Measurements from ENCODE around the gene AP3B1.
"Not testable (repeated sequence)": the region's sequence is repeated elsewhere in the genome, so short reads cannot be mapped to it uniquely, and the experiment has no call there.

Gene AP3B1

GRCh38 chr5:78062645-78063044, 231.9 kb downstream of the AP3B1 start:
- no peak for DNase-seq

DNA sequence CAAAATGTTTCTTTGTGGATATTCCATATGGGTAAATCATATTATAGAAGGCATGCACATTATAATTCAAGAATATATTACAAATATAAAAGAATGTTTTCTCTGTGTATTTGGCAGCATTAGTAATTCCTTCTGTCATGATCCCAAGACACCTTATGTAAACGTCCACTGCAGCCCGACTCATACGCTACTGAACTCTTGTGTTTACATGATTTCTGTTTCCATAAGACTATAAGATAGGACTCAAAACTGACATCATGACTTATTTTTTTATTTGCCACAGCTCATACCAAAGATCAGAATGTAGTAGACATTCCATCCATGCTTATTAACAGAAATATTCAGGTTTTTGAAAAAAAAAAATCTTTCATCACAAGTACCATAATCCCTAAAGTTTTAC, 234.1 kb downstream of the AP3B1 start:
- DNase-seq, result no peak

- DNase-seq, result no peak
These were observed 235.9 kb downstream of the AP3B1 start for GRCh38 chr5:78058625-78059024.

GRCh38 chr5:78056901-78057514, 237.5 kb downstream of the AP3B1 start:
- no peak for DNase-seq

- no peak for DNase-seq
These were observed 238.4 kb downstream of the AP3B1 start for GRCh38 chr5:78056053-78056452.

GRCh38 chr5:78050888-78051287, 243.6 kb downstream of the AP3B1 start:
- DNase-seq, result no peak

DNA sequence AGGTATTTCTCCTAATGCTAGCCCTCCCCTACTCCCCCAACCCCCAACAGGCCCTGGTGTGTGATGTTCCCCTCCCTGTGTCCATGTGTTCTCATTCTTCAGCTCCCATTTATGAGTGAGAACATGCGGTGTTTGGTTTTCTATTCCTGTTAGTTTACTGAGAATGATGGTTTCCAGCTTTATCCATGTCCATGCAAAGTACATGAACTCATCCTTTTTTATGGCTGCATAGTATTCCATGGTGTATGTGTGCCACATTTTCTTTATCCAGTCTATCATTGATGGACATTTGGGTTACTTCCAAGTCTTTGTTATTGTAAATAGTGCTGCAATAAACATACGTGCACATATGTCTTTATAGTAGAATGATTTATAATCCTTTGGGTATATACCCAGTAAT, 247.7 kb downstream of the AP3B1 start:
- not testable (repeated sequence) for DNase-seq

GRCh38 chr5:78046006-78046405, 248.5 kb downstream of the AP3B1 start:
- DNase-seq, result no peak

GRCh38 chr5:78041805-78042204, 252.7 kb downstream of the AP3B1 start:
- no peak for DNase-seq

GRCh38 chr5:78025540-78025939, 269.0 kb downstream of the AP3B1 start:
- DNase-seq, result no peak

GRCh38 chr5:78019744-78020143, 274.8 kb downstream of the AP3B1 start:
- DNase-seq, result no peak

DNA sequence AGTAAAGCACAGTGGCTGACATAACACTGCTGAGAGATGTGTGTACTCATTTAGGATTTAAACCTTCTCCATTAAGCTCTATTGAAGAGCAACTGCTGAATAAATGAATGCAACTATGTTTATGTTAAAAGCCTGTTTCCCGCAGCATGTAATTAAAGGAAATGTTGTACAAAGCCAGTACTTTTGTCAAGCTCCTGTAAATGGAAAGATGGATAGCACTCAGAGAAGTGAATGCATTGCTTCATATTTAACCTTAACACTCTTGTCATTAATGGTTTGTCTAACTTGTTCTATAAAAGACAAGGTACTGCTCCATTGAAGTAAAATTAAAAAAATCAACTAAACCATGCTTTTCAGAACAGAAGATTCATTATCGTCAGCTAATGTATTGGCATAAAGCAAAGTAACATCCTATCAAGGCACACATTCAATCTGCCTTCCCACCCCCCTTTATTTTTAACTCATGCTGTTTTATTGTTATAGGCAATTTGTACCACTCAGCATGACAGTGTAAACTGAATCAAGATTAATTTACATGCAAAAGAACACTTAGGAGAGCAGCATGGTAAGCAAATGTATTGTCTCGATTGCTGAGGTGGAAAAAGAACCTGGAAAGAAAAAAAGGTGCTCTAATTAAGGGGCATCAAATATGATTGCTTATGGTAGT, 277.5 kb downstream of the AP3B1 start:
- DNase-seq, result no peak

- no peak for DNase-seq
These were observed 284.5 kb downstream of the AP3B1 start for GRCh38 chr5:78009937-78010527.

DNA sequence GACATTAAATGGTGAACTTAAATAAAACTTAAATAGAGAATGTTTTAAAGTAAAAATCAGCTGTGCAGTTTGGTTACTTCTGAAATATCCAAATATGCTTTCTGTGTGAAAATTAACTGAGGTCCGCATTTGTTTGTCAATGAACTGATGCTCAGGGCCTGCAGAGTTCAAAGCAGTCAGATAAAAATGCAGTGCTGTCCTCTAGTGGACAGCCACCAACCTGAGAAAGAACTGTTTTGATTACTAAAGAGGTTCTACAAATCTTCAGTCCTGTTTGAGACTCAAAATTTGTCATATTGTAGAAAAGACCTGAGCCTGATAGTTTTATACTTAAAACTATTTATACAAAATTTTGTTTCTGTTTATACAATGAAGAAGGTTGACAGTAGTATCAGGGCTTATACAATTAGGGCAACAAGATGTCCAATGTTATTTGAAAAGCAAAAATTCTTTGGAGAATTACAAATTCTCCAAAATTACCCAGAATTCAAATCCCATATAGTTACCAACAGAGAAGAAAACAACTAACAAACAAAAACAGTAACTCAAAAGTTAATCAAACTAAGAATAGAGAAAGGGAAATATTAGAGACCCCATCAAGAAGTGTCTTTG, 286.0 kb downstream of the AP3B1 start:
- no peak for DNase-seq

- DNase-seq, result no peak
These were observed 287.3 kb downstream of the AP3B1 start for GRCh38 chr5:78007233-78007632.

- DNase-seq, result no peak
These were observed 288.0 kb downstream of the AP3B1 start for GRCh38 chr5:78006449-78006848.

DNA sequence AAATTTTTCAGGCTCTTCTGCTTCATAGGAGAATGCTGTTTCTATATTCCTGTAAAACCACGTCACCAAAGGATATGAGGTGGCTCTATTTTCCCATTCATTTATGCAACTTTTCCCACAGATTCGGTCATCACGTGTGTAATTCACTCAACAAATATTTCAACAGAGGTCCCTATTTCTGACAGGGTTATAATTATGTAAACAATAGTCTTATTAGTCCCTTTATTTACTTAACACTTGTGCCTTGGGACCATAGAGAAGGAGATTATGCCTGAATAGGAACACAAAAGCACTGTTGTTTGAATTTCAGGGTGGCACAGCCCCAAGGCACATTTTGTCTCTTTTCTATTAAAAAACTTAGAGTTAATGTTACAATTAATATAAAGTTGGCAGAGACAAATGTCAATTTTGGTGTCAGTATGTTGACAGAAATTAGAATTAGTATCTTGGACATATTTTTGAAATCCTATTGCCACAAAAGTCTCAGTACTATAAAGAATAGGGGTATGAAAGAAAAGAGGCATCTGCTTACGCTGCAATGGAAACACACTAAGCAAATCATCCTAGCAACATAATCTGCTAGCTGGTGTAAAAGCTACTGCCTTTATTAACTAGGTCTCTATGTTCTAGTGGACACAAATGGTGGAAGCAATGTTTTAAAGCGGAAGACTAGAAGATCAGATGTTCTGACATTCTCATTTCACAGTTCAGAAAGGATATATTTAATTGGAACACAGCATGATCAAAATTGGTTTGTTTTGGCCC, 289.3 kb downstream of the AP3B1 start:
- DNase-seq, result no peak

DNA sequence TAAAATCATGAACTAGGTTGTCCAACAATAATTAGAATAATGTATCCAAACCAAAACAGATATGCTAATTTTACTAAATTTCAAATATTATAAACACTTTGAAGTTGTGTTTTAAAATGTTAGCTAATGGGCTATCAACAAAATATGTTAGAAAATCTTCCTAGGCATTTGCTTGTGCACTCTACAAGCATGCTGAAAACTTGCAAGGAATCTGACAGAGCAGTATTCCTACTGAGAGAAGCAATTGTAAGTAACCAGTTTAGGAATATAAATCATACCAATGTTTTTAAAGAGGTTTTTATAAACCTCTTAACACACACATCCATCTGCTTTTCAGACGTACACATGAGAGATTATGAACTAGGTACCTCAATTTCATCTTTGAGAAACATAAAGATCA, 289.9 kb downstream of the AP3B1 start:
- DNase-seq, result no peak

DNA sequence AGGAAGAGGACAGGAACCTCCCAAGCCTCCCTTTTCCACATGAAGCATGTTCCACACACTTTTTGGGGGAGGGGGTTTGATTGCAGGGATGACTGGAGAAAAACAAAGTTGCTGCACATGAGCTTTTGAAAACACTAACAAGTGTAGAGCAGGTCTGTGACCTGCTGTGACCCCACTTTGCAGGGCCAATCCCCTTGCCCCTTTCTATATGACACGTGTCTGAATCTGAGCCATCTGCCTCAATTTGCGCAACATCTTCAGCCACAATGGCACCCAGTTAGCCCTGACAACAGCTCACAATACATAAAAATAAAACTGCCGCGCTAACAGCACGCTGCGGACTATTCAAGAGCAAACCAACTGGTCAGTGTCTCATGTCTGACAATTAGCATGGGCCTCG, 290.6 kb downstream of the AP3B1 start:
- DNase-seq, result no peak

DNA sequence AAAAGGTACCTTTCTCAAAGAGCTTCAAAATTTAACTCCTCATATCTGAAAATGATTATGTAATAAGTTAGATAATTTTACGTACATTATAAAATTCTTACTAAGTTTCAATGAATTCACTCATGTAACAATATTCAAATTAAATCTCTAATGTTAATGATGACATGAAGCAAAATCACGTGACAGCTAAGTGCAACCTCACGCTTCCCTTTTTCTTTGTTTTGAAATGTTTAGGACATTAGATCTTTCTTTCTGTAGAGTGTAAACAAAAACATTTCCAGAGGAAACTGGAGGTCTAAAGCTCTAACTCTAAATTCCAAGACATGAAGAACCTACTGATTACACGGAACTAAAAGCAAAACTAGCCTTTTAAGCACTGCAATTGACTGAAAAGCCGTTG, 291.0 kb downstream of the AP3B1 start:
- no peak for DNase-seq

DNA sequence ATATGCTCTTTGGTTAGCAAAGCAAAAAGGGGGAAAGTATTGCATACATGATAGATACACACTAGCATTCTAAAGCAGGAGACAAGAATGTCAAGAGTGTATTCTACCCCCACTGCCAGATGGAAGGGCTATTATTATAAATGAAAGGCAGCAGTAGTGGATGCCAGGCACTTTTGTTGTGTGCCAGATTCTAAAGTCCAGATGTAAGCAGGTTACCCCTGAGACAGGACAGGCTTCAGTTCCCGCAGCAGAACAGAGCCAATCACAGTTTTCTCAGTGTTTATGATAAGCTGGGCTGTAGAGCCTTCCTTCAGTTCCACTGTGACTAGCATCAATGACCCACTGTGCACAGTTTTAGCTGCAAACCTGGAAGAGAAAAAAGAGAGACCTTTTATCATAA, 291.8 kb downstream of the AP3B1 start:
- no peak for DNase-seq

GRCh38 chr5:78001197-78001596, 293.3 kb downstream of the AP3B1 start:
- DNase-seq, result no peak

- DNase-seq, result no peak
These were observed 294.3 kb downstream of the AP3B1 start for GRCh38 chr5:78000191-78000590.
